ENCODE results near the gene ARL8A.
"Not testable (repeated sequence)": the region's sequence is repeated elsewhere in the genome, so short reads cannot be mapped to it uniquely, and the experiment has no call there.

ARL8A gene

DNA sequence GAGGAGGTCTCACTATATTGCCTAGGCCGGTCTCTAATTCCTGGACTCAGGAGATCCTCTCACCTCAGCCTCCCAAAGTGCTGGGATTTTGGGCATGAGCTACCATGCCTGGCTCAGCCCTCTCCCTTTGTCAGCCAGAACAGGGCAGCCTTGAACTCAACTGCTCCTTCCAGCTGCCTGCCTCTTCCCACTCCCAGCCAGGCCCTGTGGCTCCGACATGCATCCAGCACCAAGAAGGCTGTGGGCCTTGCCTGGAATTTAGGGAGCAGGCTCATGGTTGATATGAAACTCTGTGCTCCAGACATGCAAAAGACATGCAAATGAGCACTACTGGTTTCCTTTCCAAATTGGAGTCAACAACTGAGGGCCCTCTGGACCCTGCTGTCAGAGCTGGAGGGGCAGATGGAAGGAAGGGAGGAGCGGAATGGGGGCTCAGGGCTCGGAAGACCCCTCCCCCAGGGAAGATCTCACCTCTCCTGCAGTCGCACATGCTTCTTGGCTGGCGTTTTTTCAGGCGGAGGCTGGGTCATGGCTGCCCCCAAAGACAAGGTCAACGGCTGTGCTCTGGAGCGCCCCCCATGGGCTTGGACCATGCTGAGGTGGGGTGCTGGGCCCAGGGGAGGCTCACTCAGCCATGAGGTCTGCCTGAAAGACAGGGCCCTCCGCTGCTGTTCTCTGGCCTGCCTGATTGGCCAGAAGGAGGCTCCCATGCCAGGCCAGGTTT lies 14.4 kb upstream of the ARL8A start:
- DNase-seq (ENCODE audit: low spot score): peak; percentile 40

DNA sequence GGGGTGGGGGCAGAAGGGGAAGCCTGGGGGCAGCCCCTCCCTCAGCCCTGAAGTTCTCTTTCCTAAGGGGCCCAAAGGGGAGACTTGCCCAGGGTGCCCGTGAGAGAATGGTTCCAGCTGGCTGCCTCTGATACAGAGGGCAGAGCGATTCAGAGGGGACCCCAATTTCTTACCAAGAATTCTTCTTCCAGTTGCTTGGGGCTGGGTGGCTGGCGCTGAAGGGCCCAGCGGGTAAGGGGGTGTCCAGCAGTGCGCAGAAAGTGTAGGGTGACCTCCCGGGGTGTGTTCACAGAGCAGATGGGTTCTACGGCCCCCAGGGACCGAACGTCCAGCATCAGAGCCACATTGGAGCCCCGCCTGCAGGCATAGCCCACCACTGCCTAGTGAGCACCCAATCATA lies 13.4 kb upstream of the ARL8A start:
- no peak for DNase-seq (ENCODE audit: low spot score)

DNA sequence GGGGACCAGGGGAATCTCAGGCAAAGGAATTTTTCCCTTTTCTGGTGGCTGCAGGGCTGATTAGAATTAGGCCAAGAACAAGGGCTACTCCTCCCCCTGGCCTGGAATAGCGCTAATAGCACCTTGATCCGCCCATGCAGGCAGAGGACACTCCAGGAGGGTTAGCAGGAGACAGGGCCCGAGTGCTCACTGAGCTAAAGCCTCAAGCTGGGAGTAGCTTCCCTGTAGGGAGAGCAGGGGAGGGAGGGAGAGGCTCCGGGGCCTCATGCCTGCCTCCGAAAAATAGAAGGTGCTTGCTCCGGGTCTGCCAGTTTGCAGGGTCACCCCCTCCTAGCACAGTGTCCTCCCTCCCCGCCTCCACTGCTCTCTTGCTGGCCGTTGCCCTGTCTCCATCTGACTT lies 12.1 kb upstream of the ARL8A start:
- no peak for DNase-seq (ENCODE audit: low spot score)

DNA sequence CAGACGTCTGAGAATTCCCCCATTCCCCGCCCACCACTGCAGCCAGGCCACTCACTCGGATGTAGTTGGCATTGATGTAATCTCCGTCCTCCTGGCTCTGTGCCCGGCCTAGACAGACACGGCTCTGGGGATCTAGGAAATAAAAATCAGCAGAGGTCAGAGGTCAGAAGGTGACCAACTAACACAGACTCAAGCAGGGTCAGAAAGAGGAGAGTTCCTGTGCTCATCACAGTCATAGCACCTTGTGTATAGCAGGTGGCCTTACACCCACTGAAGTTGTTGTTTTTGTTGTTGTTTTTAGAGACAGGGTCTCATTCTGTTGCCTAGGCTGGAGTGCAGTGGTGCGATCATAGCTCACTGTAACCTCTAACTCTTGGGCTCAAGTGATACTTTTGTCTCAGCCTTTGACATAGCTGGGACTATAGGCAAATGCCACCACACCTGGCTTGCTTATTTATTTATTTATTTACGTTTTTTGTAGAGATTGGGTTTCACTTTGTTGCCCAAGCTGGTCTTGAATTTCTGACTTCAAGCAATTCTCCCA lies 11.0 kb upstream of the ARL8A start:
- peak; percentile 52 for DNase-seq (ENCODE audit: low spot score)

DNA sequence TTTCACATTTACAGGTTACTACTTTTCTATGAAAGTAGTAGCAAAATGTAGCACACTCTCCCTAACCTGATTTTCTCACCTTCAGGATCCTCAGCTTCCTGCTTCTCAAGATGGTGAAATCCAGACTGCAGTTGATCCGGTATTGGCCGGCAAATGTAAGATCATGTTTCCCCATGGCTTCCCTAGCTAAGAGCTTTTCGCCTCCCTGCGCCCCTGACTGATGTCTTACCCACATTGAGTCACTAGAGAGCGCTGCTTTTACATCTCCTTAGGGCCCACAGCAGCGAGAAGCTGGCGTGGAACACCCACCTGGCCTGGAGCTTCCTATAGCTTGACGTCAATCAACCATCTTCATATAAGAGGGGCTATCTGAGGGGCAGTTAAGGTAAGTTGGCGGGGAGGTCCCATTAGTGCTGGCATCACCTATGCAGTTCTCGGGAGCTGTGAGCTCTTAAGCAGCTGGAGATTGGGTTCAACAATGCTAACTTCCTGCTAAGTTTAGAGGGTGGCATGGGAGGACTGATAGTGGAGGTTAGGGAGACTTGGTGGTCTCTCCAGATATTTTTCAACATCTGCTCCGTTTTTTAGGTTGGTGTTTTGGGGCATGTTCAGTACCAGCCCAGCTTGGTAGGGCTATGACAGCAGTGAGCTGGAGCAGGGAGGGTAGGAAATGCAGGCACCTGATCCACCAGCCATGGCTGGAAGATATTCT lies 10.4 kb upstream of the ARL8A start:
- DNase-seq (ENCODE audit: low spot score): peak; percentile 30

DNA sequence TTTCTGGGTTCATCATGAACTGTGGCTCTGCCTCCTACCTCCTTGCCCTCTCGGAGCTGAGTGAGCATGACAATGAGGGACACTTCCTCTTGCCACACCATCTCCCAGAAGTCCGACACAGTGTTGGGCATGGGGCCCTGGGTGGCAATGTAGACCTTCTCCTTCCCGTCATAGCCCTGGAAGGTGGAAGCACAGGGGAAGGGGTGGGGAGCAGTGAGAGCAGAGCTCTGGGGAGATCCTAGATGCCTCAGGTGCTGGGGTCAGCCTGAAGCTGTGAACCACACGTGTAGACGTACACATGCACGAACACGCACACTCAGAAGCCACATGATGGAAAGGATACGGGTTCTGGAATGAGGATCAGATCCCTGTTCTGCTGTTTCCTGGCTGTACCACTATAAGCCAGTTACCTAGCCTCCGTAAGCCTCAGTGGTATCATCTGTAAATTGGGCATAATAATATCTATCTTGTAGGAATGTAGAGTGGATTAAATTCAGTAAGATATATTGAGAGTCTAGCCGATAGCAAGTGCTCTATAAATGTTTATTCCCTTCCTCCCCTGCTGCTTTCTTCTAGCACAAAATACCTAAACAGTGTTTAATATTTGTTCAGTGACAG lies 9.7 kb upstream of the ARL8A start:
- DNase-seq (ENCODE audit: low spot score): no peak

DNA sequence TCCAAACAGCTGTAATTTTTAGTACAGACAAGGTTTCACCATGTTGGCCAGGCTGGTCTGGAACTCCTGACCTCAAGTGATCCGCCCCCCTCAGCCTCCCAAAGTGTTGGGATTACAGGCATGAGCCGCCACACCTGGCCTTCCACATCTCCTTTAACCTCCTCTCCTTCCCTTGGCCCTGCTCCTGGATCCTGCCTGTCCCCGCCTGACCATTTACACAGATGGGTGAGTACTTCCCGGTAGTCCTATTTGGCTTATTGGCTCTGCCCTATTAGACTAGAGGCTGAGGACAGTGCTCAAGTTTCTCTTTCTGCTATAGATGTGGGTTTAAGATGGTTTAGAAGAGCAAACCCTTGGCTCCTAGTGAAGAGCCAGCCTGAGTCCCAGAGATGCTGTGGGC lies 8.7 kb upstream of the ARL8A start:
- no peak for DNase-seq (ENCODE audit: low spot score)

DNA sequence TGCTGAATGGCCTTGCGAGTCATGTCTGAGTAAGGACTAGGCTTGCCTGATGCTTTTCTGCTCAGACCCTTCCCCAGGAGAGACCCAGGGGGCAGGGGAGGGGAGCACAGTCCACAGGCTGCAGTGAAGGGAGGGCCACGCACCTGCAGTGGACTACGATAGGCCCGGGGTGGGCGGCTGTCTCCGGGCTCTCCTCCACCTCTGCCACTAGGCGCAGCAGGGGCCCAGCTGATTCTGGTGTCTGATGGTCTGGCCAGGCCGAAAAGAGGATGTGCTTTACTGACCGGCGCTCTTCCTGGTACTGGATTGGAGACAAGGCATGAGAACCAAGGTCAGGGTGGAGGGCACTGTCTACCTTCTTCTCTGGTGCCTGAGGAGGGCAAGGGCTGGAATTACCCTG lies 7.9 kb upstream of the ARL8A start:
- DNase-seq (ENCODE audit: low spot score): no peak

DNA sequence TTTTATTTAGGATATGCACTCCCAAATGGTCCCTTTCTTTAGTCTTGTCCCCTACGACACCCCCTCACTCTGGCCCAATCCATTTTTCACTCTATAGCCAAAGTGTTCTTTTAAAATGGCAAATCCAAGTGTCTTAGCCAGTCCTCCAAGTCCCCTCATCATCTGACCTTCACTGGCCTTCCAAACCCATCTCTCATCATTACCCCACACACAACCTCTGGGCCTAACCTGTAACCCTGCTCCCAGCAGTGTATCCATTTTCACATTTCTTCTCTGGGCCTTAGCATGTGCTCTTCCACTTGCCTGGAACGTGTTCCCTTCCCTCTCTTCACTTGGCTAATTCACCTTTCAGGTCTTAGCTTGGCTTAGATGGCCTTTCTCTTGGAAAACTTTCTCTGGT lies 6.5 kb upstream of the ARL8A start:
- DNase-seq (ENCODE audit: low spot score): no peak

DNA sequence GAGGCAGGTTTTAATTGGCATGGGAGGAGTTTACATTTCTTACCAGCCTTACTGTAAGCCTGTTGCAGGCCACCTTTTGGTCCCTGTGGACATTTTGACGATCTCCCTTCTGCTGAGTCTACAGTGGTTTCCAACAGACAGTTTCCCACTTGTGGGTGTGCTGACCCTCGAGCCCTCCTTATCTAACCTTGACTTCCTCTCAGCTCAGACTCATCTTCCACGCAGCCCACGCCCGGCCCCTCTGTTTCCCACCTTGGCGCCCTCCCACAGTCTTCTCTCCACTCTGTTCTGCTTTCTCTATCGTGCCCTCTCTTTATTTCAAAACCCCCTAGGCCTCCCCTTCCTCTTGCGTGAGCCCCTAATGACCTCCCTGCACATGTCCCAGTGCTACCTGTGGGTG lies 6.1 kb upstream of the ARL8A start:
- no peak for DNase-seq (ENCODE audit: low spot score)

DNA sequence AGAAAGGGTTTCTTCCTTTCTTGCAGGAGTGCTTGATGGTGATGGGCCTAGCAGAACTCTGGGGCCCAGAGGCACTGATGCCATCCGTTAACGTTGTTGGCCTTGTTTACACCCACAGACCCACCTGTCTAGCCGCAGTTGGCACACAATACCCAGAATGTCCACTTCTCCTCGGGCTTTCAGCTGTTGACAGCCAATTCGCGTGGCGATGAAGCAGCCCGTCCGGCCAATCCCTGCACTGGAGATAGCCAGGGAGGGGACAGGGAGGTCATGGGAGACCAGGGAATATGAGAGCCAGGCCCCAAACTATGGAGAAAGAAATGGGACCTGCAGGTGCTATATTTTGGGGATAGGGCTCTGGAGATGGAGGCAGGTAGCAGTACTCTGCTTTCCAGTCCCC lies 5.7 kb upstream of the ARL8A start:
- DNase-seq (ENCODE audit: low spot score): no peak

DNA sequence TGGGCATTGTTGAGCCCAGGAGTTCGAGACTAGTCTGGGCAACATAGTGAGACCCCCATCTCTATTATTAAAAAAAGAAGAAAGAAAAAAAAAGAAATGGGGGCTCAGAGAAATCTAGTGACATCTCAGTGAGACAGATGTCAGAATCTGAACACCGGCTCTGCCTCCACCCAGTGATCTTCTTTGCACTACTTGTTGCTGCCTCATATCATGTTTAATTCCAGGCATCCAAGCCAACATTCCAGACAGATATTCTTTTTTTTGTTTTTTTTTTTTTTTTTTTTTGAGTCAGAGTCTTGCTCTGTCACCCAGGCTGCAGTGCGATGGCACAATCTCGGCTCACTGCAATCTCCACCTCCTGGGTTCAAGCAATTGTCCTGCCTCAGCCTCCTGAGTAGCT lies 5.0 kb upstream of the ARL8A start:
- DNase-seq (ENCODE audit: low spot score): no peak

DNA sequence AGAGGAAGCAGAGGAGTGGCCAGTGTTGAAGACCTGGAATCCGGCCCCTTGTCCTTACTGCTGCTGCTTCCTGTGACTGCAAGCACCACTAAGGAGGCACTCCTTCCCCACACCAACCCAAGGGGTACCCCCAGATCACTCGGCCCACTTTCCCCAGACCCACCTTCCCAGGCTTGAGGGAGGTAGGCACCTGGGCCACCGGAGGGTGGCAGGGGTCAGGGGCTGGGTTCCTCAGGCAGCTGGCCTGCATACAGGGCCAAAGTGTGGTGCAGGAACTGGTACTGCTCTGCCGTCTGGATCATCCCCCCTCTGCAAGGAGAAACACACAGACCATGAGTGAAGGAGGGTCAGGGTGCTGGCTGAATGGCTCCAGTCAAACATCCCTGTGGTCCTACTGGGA lies 3.9 kb upstream of the ARL8A start:
- no peak for DNase-seq (ENCODE audit: low spot score)

DNA sequence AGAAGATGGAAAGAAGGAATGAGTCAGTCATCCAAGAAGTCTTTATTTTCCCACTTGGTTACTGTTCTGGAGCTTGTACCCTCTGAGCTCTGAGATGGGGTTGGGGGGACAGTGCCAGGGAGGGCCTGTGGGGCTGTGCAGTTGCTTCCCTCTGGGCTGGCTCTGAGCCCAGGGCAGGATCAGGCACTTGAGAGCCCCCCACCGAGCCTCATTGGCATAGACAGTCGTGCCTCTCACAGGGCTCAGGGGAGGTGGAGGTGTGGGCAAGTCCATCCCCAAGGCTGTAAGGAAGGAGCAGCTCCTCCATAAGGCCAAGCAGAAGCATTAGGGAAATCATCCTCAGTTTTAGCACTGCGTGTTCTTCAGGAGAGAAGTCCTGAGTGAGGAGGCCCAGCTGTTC lies 2.5 kb upstream of the ARL8A start:
- no peak for DNase-seq (ENCODE audit: low spot score)

DNA sequence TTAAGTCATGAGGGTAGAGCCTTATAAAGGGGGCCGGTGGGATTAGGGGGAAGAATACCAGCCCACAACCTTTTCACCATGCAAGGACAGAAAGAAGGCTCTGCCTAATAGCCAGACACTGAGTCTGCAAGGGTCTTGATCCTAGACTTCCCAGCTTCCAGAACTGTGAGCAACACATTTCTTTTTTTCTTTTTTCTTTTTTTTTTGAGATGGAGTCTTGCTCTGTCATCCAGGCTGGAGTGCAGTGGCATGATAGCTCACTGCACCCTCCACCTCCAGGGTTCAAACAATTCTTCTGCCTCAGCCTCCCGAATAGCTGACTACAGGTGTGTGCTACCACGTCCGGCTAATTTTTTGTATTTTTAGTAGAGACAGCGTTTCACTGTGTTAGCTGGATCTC lies 1.7 kb upstream of the ARL8A start:
- no peak for DNase-seq (ENCODE audit: low spot score)

DNA sequence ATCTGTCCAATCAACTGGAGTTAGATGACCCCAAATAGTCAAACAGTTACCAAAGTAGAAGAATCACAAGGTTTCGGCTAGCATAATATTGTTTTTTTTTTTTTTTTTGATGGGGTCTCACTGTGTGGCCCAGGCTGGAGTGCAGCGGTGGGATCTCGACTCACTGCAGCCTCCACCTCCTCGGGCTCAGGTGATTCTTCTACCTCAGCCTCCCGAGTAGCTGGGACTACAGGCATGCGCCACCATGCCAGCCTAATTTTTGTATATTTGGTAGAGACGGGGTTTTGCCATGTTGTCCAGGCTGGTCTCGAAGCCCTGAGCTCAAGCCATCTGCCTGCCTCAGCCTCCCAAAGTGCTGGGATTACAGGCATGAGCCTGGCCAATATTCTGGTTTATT lies 1.2 kb upstream of the ARL8A start:
- DNase-seq (ENCODE audit: low spot score): not testable (repeated sequence)

DNA sequence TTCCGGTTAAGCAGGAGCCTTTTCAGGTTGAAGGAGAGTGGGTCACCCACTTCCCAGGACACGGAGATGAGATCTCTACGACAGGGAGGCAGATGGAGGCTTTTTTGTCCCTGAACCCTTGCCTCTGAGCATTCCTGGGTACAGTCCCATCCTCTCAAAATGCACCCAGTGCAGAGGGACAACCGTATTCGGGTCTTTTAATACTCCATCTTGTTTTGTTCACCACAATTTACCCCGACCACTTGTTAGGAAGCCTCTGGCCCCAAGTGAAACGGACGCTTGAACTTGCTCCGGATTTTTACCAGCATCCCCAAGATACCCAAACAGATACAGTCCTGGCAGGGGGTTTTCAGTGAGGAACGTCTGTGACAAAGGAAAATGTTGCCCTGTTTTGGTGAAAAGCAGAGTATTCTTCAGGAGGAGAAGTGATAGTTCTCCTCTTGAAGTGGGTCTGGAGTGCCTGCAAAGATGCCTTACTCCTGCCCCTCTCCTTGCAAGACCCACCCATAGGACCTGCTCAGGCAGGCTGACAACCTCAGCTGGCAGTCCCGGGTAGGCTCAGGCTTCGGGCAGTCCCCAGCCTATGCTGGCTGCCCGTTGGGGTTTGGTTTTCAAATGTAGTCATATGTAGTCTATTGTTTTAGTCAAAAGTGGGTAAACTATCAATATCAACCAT lies 669 bp upstream of the ARL8A start:
- peak; percentile 29 for DNase-seq (ENCODE audit: low spot score)

DNA sequence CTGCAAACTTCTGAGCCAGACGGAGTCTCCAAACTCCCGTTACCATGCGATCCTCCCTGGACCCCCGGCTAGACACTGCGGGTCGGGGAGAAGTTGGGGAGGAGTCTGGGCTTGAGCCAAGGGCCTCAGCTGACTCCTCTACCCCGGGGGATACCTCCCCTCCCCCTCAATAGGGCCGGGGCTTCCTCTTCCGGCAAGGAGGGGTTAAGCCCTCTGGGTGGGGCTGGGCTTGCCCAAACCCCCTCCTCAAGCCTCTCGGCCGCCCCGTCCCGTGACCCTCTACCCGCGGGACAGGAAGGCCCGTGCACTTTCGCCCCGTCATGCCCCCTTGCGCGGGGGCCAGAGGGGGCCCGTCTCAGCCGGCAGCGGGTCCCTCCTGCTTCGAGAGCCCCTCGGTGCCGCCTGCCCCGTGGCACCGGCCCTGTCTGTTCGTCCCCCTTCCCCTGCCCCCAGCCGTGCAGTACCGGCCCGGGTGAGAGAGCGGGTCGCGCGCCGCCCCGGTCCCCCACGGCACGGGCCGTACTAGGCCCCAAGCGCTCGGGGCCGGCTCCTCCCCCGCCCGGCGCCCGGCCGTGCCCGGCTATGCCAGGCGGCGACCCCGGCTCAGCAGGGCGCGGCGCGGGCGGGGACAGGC lies 652 bp downstream of the ARL8A start:
- DNase-seq (ENCODE audit: low spot score): peak; percentile 25

DNA sequence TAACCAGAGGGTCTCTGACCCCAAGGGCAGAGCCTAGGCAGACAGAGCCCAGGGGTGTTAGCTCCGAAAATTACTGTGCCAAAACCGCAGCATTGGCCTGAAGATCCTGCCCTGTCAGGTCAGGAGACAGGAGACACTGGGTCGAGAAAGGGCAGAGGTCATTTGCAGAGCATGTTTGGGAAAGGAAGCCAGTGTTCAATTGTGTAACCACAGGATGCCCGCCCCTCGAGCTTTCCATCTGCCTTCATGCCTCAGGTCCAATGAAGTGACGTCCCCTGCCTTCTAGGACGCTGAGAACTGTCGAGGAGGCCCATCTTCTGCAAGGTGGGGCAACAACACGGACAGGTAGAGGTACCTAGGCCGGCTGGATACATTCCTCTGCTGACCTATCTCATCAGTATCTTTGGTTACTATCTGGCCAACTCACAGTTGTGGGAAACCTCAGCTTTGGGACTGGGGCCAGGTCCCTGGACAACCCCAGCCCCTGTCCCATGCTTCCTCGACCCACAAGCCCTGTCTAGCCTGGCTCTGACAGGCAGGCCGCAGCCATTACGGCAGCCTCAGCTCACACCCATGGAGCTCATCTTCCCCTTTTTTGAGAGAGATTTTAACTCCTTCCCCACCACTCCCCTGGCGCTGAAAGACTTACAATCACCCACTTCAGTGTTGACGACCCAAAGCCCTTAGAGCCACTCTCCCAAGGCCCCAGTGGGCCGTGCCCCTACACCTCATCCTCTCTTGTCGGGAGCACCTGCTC lies 1.3 kb downstream of the ARL8A start:
- DNase-seq (ENCODE audit: low spot score): no peak

DNA sequence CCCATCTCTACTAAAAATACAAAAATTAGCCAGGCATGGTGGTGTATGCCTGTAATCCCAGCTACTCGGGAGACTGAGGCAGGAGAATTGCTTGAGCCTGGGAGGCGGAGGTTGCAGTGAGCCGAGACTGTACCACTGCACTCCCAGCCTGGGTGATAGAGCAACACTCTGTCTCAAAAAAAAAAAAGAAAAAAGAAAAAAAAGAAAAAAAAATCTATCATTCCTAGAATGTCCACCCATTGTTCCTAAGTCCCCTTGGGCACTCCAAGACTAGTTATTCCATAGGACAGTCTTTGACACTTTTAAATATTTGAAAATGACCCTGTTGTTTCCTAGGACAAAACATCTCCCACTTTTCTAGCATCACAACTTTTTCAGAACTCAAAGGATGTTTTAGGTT lies 3.1 kb downstream of the ARL8A start:
- not testable (repeated sequence) for DNase-seq (ENCODE audit: low spot score)

DNA sequence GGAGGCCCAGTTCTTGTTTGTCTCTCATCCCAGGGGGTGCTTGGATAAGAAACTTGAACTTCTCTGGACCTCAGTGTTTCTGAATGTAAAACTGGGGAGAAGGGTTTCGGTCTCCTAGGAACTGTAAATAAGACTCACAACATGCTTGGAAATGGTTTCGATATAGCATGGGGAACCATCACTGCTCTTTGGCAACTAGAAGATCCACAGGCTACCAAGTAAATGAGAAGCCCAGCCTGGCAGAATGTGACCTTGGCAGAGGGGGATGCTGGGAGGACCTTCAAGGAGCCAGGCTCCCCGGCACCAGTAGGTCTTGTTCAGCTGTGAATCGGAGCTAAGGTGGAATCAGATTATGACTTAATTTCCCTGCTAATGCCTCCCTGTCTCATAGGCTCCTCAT lies 3.7 kb downstream of the ARL8A start:
- no peak for DNase-seq (ENCODE audit: low spot score)

Data from RKO (cell line).